Measurements from ENCODE around the gene FNTB. TPM values are rescaled to one million over a fixed set of nuclear protein-coding genes. Genes with fewer than 3 reads are reported as not detected.

The FNTB gene
- total RNA-seq, 2 donors from 2014 or later: 12.1 to 20.7 TPM

GRCh38 chr14:64954491-64955240, 32.0 kb upstream of the FNTB start:
- Histone ChIP-seq H3K4me1 (no peaks in the 10 kb centered on the region), H3K9ac (ENCODE audit: low read depth in 2 of 2, low read length in 2 of 2) (no peak overlapping the region), H3K4me3 (no peak overlapping the region), H3K36me3 (no peaks in the 10 kb centered on the region), H3K27ac (no peak overlapping the region), H3K9me3 (no peaks in the 10 kb centered on the region), H3K27me3 (no peaks in the 10 kb centered on the region)
- TF ChIP-seq CTCF (IDR thresholded peaks at IDR 0.05): no peak
- no peak for DNase-seq
- intact Hi-C loops (cut with DNase I): no loop called here

- Histone ChIP-seq H3K9ac (ENCODE audit: low read depth in 2 of 2, low read length in 2 of 2) (no peak overlapping the region), H3K36me3 (no peaks in the 10 kb centered on the region), H3K27ac (no peak overlapping the region), H3K4me1 (no peaks in the 10 kb centered on the region), H3K27me3 (no peaks in the 10 kb centered on the region), H3K9me3 (no peaks in the 10 kb centered on the region), H3K4me3 (no peak overlapping the region)
- no peak for TF ChIP-seq CTCF (IDR thresholded peaks at IDR 0.05)
- intact Hi-C loops (cut with DNase I): no loop called here
- DNase-seq: no peak
Observed at GRCh38 chr14:64955297-64955696, 31.4 kb upstream of the FNTB start.

- intact Hi-C loops (cut with DNase I): no loop called here
- H3K9me3 ChIP-seq: no peaks in the 10 kb centered on the region
- H3K4me1 ChIP-seq: no peaks in the 10 kb centered on the region
- H3K27ac ChIP-seq: no peak overlapping the region
- DNase-seq: no peak
- no peak for TF ChIP-seq CTCF (IDR thresholded peaks at IDR 0.05)
- no peaks in the 10 kb centered on the region for H3K36me3 ChIP-seq
- H3K9ac ChIP-seq (ENCODE audit: low read depth in 2 of 2, low read length in 2 of 2): no peak overlapping the region
- H3K27me3 ChIP-seq: no peaks in the 10 kb centered on the region
- no peak overlapping the region for H3K4me3 ChIP-seq
Observed at GRCh38 chr14:64956697-64957406, 29.8 kb upstream of the FNTB start.

GRCh38 chr14:64958201-64958600, 28.5 kb upstream of the FNTB start:
- DNase-seq: no peak
- TF ChIP-seq CTCF (IDR thresholded peaks at IDR 0.05): no peak
- intact Hi-C loops (cut with DNase I): no loop called here
- no peaks in the 10 kb centered on the region for H3K27me3 ChIP-seq
- H3K4me1 ChIP-seq: no peaks in the 10 kb centered on the region
- H3K36me3 ChIP-seq: no peaks in the 10 kb centered on the region
- H3K4me3 ChIP-seq: no peak overlapping the region
- H3K9me3 ChIP-seq: no peaks in the 10 kb centered on the region
- H3K9ac ChIP-seq (ENCODE audit: low read depth in 2 of 2, low read length in 2 of 2): no peak overlapping the region
- H3K27ac ChIP-seq: no peak overlapping the region

- no peak for TF ChIP-seq CTCF (IDR thresholded peaks at IDR 0.05)
- Histone ChIP-seq H3K27ac (no peak overlapping the region), H3K4me3 (no peak overlapping the region), H3K36me3 (no peaks in the 10 kb centered on the region), H3K9me3 (no peaks in the 10 kb centered on the region), H3K27me3 (no peaks in the 10 kb centered on the region), H3K4me1 (no peaks in the 10 kb centered on the region), H3K9ac (ENCODE audit: low read depth in 2 of 2, low read length in 2 of 2) (no peak overlapping the region)
- DNase-seq: no peak
- intact Hi-C loops (cut with DNase I): no loop called here
Observed at GRCh38 chr14:64958743-64959142, 28.0 kb upstream of the FNTB start.

Data from colonic mucosa (tissue), 4 donors.